HUES6 (cell line): Measurements from ENCODE around the gene PPP2R3A.
"Not testable (repeated sequence)": the region's sequence is repeated elsewhere in the genome, so short reads cannot be mapped to it uniquely, and the experiment has no call there.

Experiments used
- H3K27ac ChIP-seq: 2 replicates; pipeline ENCODE4 v1.7.0; 2013; ENCODE audit warnings: low read depth, mild to moderate bottlenecking, low read length, inconsistent platforms
- H3K27me3 ChIP-seq: 2 replicates; pipeline ENCODE4 v1.6.1; 2013; ENCODE audit warnings: low read length; ENCODE audit not compliant: control insufficient read depth, insufficient read depth
- H3K36me3 ChIP-seq: 2 replicates; pipeline ENCODE4 v1.6.1; 2013; ENCODE audit warnings: low read length; ENCODE audit not compliant: control insufficient read depth, insufficient read depth
- H3K4me1 ChIP-seq: 2 replicates; pipeline ENCODE4 v1.6.1; 2013; ENCODE audit warnings: low read length; ENCODE audit not compliant: control insufficient read depth, insufficient read depth
- H3K4me3 ChIP-seq: 2 replicates; pipeline ENCODE4 v1.5.1; 2013; ENCODE audit warnings: low read depth, low read length
- H3K9ac ChIP-seq: one replicate; pipeline ENCODE4 v1.6.1; 2013; ENCODE audit warnings: mild to moderate bottlenecking, low read length
- H3K9me3 ChIP-seq: 2 replicates; pipeline ENCODE4 v1.6.1; 2013; ENCODE audit warnings: low read depth, low read length; ENCODE audit not compliant: control insufficient read depth, insufficient read depth

PPP2R3A gene

GRCh38 chr3:136134091-136134490, 168.6 kb downstream of the PPP2R3A start:
- Histone ChIP-seq H3K4me1 (no peaks in the 10 kb centered on the region), H3K36me3 (no peaks in the 10 kb centered on the region), H3K27me3 (no peaks in the 10 kb centered on the region), H3K9me3 (no peaks in the 10 kb centered on the region), H3K9ac (no peak overlapping the region), H3K27ac (no peak overlapping the region), H3K4me3 (no peak overlapping the region)

GRCh38 chr3:136135039-136135802, 169.7 kb downstream of the PPP2R3A start:
- Histone ChIP-seq H3K27me3 (no peaks in the 10 kb centered on the region), H3K9ac (no peak overlapping the region), H3K27ac (no peak overlapping the region), H3K4me3 (no peak overlapping the region), H3K9me3 (no peaks in the 10 kb centered on the region), H3K36me3 (no peaks in the 10 kb centered on the region), H3K4me1 (no peaks in the 10 kb centered on the region)

GRCh38 chr3:136136454-136136853, 170.9 kb downstream of the PPP2R3A start:
- Histone ChIP-seq H3K9ac (no peak overlapping the region), H3K4me1 (no peaks in the 10 kb centered on the region), H3K36me3 (no peaks in the 10 kb centered on the region)

GRCh38 chr3:136141291-136141785, 175.8 kb downstream of the PPP2R3A start:
- Histone ChIP-seq H3K4me1 (peaks cover 10% of the 10 kb centered on the region; the same call in 1 of the 2 replicates), H3K27me3 (peaks cover 33% of the 10 kb centered on the region), H3K9ac (no peak overlapping the region), H3K4me3 (no peak overlapping the region), H3K36me3 (peaks cover 6% of the 10 kb centered on the region; the same call in 1 of the 2 replicates), H3K27ac (no peak overlapping the region), H3K9me3 (no peaks in the 10 kb centered on the region)

More at GRCh38 chr3:136136454-136136853, 170.9 kb downstream of the PPP2R3A start:
- Histone ChIP-seq H3K27ac (no peak overlapping the region), H3K4me3 (no peak overlapping the region), H3K9me3 (no peaks in the 10 kb centered on the region), H3K27me3 (peaks cover 9% of the 10 kb centered on the region)

GRCh38 chr3:136141891-136142290, 176.4 kb downstream of the PPP2R3A start:
- H3K27ac ChIP-seq: no peak overlapping the region
- no peaks in the 10 kb centered on the region for H3K9me3 ChIP-seq
- H3K4me3 ChIP-seq: no peak overlapping the region
- H3K4me1 ChIP-seq: peaks cover 10% of the 10 kb centered on the region; the same call in 1 of the 2 replicates
- no peak overlapping the region for H3K9ac ChIP-seq
- peaks cover 33% of the 10 kb centered on the region for H3K27me3 ChIP-seq
- H3K36me3 ChIP-seq: peaks cover 6% of the 10 kb centered on the region; the same call in 1 of the 2 replicates

- Histone ChIP-seq H3K27ac (no peak overlapping the region), H3K9me3 (no peaks in the 10 kb centered on the region), H3K36me3 (peaks cover 6% of the 10 kb centered on the region; the same call in 1 of the 2 replicates), H3K4me1 (peaks cover 10% of the 10 kb centered on the region; the same call in 1 of the 2 replicates), H3K9ac (no peak overlapping the region), H3K4me3 (no peak overlapping the region), H3K27me3 (peaks cover 33% of the 10 kb centered on the region)
Measured at GRCh38 chr3:136142592-136142991, 177.1 kb downstream of the PPP2R3A start.

- not testable (repeated sequence) for H3K27ac ChIP-seq
Measured at GRCh38 chr3:136144397-136144796, 178.9 kb downstream of the PPP2R3A start.

GRCh38 chr3:136146981-136147729, 181.6 kb downstream of the PPP2R3A start:
- Histone ChIP-seq H3K4me3 (no peak overlapping the region), H3K36me3 (peaks cover 26% of the 10 kb centered on the region), H3K27me3 (peaks cover 17% of the 10 kb centered on the region; the same call in 1 of the 2 replicates), H3K9me3 (no peaks in the 10 kb centered on the region), H3K27ac (no peak overlapping the region), H3K4me1 (peaks cover 8% of the 10 kb centered on the region; the same call in 1 of the 2 replicates), H3K9ac (no peak overlapping the region)

More at GRCh38 chr3:136144397-136144796, 178.9 kb downstream of the PPP2R3A start:
- Histone ChIP-seq H3K27me3 (peaks cover 33% of the 10 kb centered on the region), H3K4me1 (peaks cover 10% of the 10 kb centered on the region; the same call in 1 of the 2 replicates)
- H3K36me3 ChIP-seq, H3K9ac ChIP-seq, H3K9me3 ChIP-seq, H3K4me3 ChIP-seq: not testable (repeated sequence)

GRCh38 chr3:136149667-136150066, 184.1 kb downstream of the PPP2R3A start:
- Histone ChIP-seq H3K27ac (no peak overlapping the region), H3K36me3 (peaks cover 31% of the 10 kb centered on the region)

GRCh38 chr3:136151219-136151618, 185.7 kb downstream of the PPP2R3A start:
- Histone ChIP-seq H3K9me3 (no peaks in the 10 kb centered on the region), H3K27ac (no peak overlapping the region), H3K36me3 (peaks cover 25% of the 10 kb centered on the region), H3K9ac (no peak overlapping the region), H3K27me3 (no peaks in the 10 kb centered on the region), H3K4me3 (no peak overlapping the region), H3K4me1 (no peaks in the 10 kb centered on the region; the same call in 1 of the 2 replicates)

More at GRCh38 chr3:136149667-136150066, 184.1 kb downstream of the PPP2R3A start:
- Histone ChIP-seq H3K9ac (no peak overlapping the region), H3K9me3 (no peaks in the 10 kb centered on the region), H3K4me3 (no peak overlapping the region), H3K27me3 (peaks cover 6% of the 10 kb centered on the region; the same call in 1 of the 2 replicates), H3K4me1 (no peaks in the 10 kb centered on the region; the same call in 1 of the 2 replicates)
